ENCODE data around the gene LIN28B.

LIN28B gene

GRCh38 chr6:105014954-105015353 lies 58.0 kb downstream of the LIN28B start:
- DNase-seq, result no peak

GRCh38 chr6:105015482-105015881 lies 58.6 kb downstream of the LIN28B start:
- DNase-seq, result no peak

DNA sequence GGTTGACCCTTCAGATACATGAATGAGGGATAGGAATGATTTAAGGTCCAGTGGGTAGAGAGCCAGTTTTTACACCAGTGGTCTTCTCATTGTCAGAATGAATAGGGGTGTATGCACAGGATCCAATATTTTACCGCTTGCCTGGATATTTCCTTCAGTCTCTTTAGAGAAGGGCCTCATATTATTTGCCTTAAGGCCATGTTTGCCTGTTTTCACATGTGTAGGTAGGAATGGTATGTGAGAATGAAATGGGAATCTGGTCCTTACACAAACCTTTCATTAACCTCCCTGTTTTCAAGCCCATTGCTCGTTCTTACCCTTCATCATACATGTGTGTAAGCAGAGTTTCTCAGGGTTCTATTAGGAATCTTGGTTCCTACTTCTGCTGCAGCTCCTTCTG lies 62.4 kb downstream of the LIN28B start:
- no peak for DNase-seq

DNA sequence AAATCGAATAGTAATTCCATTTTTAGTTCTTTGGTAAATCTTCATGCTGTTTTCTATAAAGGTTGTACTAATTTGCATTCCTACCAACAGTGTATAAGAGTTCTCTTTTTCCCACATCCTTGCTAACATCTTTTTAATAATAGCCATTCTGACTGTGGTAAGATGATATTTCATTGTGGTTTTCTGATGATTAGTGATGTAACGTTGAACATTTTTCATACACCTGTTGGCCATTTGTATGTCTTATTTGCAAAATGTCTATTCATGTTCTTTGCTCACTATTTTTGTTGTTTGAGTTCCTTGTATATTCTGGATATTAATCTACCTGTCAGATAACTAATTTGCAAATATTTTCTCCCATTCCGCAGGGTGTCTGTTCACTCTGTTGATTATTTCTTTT lies 64.5 kb downstream of the LIN28B start:
- no peak for DNase-seq

GRCh38 chr6:105022416-105022815 lies 65.5 kb downstream of the LIN28B start:
- DNase-seq, result no peak

GRCh38 chr6:105024803-105025202 lies 67.9 kb downstream of the LIN28B start:
- no peak for DNase-seq

- no peak for DNase-seq
Observed at GRCh38 chr6:105028898-105029297, 72.0 kb downstream of the LIN28B start.

DNA sequence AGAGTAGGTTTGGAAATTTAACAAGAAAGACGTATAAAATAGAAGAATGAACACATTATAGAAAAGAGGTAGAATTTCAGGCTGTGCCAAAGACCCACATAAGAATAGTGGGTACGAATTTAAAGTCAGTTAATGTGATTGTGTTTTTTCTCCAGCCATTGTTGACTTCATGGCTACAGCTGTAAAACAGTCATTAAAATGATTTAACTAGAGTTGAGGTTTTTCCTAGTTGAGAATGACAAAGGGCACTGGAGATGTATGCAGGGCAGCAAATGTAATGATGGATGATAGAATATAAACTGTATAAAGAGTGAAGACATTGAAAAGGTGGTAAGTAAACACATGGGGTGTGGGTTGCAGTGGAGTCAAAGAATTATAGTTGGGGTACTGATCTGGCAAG lies 72.7 kb downstream of the LIN28B start:
- DNase-seq, result no peak

DNA sequence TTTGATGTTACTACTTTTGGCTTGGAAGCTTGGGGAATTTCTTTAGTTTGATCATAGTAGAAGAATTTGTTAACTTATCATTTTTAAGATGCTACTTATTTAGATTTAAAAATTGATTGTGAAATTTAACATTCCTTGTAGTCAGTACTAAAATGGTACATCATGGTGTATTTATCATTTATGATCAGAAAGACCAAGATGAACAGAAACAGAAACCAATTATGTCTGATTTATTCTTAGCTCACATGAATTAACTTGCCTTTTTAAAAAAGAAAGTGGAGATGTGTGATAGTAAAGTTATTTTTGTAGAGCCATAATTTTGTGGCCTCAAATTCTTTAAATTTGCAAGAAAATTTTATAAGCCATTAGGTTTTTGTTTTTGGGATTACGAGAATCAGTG lies 77.6 kb downstream of the LIN28B start:
- DNase-seq, result no peak

- DNase-seq, result no peak
Observed at GRCh38 chr6:105035299-105035698, 78.4 kb downstream of the LIN28B start.

DNA sequence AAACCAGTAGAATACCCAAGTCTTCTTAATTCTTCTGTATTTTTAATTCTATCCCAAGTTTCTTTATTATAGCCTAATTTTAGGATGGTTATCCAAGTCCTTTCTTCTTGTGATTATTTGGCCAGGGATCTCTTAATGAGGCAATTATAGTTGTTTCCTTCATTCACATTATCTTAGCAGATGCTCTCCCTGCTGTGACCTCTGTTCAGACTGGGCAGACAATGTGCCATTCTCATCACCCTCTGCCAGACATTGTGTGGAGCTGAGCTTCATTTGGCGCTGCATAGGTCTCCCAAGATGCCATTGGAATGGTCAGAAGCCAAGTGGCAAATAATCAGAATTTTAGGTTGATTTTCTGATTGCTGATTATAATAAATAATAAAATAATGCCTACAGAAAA lies 79.4 kb downstream of the LIN28B start:
- no peak for DNase-seq

DNA sequence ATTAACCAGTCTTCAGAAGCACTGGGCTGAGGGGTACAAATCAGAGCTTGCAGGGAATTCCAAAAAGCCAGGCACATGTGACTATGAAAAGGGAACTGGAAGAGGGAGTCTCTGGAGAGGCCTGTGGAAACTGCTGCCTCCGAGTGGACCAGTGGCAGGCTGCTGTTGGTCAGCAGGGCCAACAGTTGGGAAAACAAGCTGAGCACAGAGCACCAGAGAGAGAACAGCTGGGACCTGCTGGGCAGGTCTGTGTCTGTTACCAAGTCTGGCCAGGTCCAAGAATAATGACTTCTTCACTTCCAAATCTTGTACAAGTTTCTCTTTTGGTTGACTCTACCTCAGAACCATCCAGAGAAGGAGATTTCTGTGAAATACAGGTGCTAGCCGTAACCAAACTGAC lies 81.4 kb downstream of the LIN28B start:
- no peak for DNase-seq

GRCh38 chr6:105041880-105042279 lies 85.0 kb downstream of the LIN28B start:
- DNase-seq, result no peak

- no peak for DNase-seq
Observed at GRCh38 chr6:105042648-105043047, 85.7 kb downstream of the LIN28B start.

DNA sequence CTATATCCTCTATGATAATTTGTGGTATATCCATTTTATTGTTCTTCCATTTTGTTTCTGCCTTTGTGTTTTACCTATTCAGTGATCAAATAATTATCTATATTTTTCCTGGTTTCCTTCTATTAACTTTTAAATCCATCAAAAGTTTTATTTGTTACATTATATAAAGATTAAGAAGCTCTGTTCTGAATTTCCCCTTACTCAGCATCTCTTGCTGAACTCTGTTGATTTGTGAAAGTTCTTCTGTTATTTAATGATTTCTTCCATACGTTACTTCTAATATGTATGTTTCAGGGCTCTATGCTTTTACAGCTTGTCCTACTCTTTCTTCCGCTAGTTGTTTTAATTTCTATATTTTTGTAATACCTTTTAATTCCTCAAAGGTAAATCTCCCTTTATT lies 87.1 kb downstream of the LIN28B start:
- DNase-seq, result no peak

- no peak for DNase-seq
Observed at GRCh38 chr6:105045526-105045925, 88.6 kb downstream of the LIN28B start.

GRCh38 chr6:105051941-105052471 lies 95.1 kb downstream of the LIN28B start:
- no peak for DNase-seq

DNA sequence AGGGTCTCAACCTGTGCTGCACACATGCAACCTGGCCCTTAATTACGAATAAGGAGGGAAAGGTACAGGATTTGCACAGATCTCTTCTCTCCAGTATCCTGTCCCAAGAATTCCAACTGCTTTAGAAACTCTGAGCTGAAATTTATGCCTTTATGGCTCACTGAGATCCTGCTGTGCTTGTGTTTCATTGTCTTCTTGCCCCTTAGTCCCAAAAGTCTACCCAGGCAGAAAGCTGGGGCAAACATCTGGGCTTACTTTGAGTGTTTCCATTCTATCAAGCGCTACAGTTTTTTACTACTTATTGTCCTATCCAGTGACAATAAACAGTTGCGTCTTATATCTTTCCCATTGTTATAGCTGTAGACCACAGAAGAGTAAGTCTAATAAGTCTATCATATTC lies 99.7 kb downstream of the LIN28B start:
- no peak for DNase-seq

GRCh38 chr6:105057160-105057559 lies 100.3 kb downstream of the LIN28B start:
- no peak for DNase-seq

DNA sequence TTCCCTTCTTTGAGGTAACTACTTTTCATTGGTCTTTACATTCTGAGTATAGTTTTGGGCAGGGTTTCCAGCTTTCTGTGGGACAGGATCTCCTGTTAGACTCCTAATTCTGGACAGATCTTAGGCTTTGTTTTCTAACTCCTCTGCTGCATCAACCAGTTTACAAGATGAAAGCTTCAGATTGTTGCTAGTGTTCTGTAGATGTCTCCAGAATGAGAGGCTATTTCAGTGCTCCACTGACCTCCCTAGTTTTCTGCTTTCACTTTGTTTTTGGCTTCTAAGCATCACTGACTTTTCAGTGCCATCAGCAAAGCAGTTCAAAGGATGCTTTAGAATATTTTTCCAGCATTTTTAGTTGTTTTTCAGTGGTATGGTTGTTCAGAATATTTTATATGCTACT lies 101.4 kb downstream of the LIN28B start:
- DNase-seq, result no peak

DNA sequence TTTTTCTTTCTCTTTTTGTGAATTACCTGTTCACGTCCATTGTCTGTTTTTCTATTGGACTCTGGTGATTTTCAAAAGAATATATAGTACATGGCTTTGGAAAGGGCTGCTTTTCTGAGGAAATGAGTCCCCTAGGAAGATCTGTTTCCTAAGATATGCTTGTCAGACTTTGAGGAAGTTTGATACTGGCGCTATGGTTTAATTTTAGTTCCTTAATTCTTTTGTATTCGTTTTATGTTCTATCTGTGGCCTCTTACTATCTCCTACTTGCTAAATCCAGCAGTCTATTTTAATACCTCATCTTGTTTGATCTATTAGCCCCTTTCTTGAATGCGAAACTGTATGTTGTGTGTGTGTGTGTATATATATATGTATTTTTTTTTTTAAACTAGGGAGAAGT lies 101.9 kb downstream of the LIN28B start:
- no peak for DNase-seq

DNA sequence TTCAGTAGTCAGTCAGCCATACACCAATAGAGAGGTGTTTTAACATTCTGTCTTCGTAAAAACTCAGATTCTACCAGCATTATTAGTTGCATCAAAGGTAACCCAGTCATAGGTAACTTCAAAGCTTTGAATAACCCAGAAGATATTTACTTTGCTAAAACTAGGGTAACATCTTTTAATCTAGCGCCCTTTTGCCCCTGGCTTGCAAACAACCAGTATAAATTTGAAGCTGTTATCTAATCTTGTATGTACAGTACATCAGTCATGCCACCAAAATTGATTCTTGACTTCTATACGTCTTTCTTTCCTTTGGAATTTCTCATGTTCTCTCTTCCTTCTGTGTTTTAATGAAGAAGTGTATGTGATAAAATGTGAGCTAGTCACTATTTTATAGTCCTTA lies 109.3 kb downstream of the LIN28B start:
- DNase-seq, result no peak

DNA sequence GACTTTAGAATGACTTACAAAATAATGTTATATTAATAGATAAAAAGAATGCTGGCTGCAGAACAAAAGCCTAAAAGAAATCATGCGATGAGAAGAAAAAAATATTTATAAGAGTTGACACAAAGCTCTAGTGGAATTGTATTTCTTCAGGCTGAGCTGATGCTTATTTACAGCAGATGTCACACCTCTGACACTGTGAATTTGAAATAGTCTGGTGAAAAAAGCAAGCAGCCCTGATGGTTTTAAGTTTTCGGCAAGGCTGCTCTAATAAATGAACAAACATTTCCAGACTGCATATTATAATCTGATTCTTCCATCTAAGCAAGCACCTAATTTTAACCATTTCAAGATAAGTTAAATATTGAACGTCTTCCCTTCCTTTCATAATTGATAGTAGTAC lies 109.9 kb downstream of the LIN28B start:
- DNase-seq, result no peak

- no peak for DNase-seq
Observed at GRCh38 chr6:105067329-105067728, 110.4 kb downstream of the LIN28B start.

DNA sequence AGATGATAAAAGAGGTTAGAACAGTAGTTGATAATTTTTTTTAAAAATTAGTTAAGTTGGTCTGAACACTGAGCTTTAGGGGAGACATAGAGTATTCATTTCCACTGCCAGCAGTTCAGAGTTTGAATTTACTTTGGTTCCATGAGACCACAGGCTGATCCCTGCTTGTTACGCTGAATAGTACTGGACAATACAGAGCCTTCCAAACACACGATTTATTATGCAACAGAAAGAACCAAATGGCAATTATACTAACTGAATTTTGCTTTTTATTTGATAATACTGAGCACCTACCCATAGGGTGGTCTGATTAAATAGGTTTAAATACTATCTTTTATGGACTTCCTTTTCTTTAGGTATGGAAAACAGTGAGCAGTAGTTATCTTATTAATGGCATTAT lies 111.5 kb downstream of the LIN28B start:
- DNase-seq, result no peak
